Measurements from ENCODE around the gene AUTS2. TPM values are rescaled to one million over a fixed set of nuclear protein-coding genes. Genes with fewer than 3 reads are reported as not detected.

The AUTS2 gene
- polyA plus RNA-seq, 1 donor, result 80.7 TPM

- no peak for DNase-seq (ENCODE audit: low read depth)
These were observed 1022.2 kb downstream of the AUTS2 start for GRCh38 chr7:70620333-70621055.

GRCh38 chr7:70621954-70622600, 1023.8 kb downstream of the AUTS2 start:
- no peak for DNase-seq (ENCODE audit: low read depth)

GRCh38 chr7:70622936-70623335, 1024.7 kb downstream of the AUTS2 start:
- no peak for DNase-seq (ENCODE audit: low read depth)

GRCh38 chr7:70624500-70625103, 1026.3 kb downstream of the AUTS2 start:
- no peak for DNase-seq (ENCODE audit: low read depth)

GRCh38 chr7:70627461-70627860, 1029.2 kb downstream of the AUTS2 start:
- no peak for DNase-seq (ENCODE audit: low read depth)

DNA sequence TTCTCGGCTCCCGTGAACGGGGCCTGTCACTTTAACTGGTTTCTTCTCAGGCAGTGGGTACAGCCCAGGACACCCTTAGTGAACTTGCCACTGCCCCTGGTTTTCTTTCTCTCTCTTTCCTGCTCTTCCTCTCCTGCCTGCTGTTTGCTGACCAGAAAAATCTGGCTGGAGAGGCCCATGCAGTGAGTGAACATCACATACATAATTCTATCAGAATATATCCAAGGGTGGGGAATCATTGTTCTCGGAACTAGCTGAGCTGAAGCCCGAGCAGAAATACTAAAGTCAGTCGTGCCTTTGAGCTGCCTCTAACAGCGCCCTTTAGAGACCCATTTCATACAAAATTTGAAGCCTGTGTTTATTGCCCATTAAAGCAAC, 1032.2 kb downstream of the AUTS2 start:
- no peak for DNase-seq (ENCODE audit: low read depth)

GRCh38 chr7:70630818-70631457, 1032.7 kb downstream of the AUTS2 start:
- no peak for DNase-seq (ENCODE audit: low read depth)

DNA sequence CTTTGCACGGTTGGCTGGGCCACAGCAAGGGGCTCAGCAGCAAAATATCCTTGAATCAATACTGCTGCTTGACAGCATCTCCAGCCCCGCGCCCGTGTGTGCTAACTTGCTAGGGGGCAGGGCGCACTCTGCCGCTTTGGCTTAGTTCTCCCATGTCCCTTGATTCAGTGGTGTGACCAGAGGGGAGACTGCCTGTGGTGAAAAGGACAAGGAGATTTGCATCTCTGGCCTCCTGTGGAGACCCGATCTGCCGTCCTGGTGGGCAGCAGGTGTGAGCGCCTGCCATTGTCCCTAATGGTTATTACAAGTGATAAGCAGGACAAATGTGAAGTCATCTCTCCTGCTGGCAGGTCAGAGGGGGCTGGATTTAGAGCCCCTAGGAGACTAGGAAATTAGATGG, 1033.4 kb downstream of the AUTS2 start:
- no peak for DNase-seq (ENCODE audit: low read depth)

GRCh38 chr7:70632400-70632799, 1034.1 kb downstream of the AUTS2 start:
- DNase-seq (ENCODE audit: low read depth), result no peak

GRCh38 chr7:70634071-70634470, 1035.8 kb downstream of the AUTS2 start:
- DNase-seq (ENCODE audit: low read depth), result no peak

- DNase-seq (ENCODE audit: low read depth), result no peak
These were observed 1036.4 kb downstream of the AUTS2 start for GRCh38 chr7:70634610-70635068.

DNA sequence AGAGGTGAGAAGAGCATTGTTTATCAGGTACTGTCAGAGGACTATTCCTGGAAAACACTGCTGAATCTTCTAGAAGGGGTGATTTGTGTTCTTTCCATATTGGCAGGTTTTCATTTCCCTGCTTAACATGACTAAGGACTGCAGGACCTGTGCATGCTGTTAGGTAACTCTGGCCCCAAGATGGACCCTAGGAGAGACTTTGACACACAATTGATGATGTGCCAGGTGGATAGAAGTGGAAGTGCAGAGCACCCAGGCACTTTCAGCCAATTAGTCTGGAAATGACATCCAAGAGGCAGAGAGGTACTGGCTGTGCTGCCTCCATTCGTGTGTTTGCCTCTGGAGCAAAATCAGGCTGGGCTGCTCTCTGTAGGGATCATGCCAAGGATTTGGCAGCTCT, 1037.4 kb downstream of the AUTS2 start:
- DNase-seq (ENCODE audit: low read depth), result no peak

GRCh38 chr7:70636169-70636568, 1037.9 kb downstream of the AUTS2 start:
- no peak for DNase-seq (ENCODE audit: low read depth)

- no peak for DNase-seq (ENCODE audit: low read depth)
These were observed 1039.5 kb downstream of the AUTS2 start for GRCh38 chr7:70637726-70638125.

- no peak for DNase-seq (ENCODE audit: low read depth)
These were observed 1040.2 kb downstream of the AUTS2 start for GRCh38 chr7:70638158-70639107.

DNA sequence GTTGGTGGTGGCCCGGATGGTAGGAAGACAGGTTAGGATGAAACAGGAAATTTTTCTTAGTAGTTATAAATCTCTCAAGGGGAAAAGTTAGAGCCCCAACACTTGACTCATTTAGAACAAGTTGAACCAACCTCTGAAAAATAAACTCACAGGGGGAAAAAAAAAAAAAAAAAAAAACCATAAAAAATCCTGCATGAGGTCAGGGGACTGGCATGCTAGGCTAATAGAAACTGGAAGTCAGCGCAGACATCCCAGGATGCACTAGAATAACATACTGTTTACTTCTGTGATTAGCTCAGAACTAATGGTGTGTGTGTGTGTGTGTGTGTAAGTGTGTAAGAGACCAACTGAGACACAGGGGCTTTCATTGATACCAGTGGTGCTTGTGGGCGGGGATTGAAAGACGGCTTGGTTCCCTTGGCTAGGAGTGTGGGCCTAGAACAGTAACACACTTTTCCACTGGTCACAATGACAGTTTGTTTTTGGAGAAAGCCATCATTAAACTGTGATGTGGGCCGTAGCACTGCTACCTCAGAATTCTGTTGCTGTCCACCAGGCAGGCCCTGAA, 1042.1 kb downstream of the AUTS2 start:
- no peak for DNase-seq (ENCODE audit: low read depth)

- DNase-seq (ENCODE audit: low read depth), result no peak
These were observed 1043.6 kb downstream of the AUTS2 start for GRCh38 chr7:70641882-70642281.

GRCh38 chr7:70645279-70645678, 1047.0 kb downstream of the AUTS2 start:
- DNase-seq (ENCODE audit: low read depth), result no peak

DNA sequence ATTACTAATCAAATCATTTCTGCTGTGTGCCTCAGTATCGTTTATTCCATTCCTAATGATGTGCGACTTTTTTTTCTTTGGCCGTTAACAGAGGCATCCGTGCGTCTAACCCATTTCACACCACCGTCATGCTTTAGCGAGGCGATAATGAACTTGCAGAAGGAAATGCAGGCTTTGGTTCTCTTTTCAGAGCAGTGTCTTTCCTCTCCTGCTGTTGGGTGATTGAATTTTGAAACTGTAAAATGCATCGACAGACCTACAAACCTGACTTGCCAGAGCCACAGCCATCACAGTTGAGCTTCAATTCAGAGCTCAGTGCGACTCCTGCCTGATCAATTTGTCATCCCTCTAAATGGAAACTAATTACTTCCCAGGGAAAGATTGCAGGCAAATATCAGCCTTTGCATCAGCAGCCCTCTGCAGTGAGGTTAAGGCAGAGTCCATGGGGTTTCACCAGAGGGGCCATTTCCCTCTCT, 1047.6 kb downstream of the AUTS2 start:
- DNase-seq (ENCODE audit: low read depth), result no peak

DNA sequence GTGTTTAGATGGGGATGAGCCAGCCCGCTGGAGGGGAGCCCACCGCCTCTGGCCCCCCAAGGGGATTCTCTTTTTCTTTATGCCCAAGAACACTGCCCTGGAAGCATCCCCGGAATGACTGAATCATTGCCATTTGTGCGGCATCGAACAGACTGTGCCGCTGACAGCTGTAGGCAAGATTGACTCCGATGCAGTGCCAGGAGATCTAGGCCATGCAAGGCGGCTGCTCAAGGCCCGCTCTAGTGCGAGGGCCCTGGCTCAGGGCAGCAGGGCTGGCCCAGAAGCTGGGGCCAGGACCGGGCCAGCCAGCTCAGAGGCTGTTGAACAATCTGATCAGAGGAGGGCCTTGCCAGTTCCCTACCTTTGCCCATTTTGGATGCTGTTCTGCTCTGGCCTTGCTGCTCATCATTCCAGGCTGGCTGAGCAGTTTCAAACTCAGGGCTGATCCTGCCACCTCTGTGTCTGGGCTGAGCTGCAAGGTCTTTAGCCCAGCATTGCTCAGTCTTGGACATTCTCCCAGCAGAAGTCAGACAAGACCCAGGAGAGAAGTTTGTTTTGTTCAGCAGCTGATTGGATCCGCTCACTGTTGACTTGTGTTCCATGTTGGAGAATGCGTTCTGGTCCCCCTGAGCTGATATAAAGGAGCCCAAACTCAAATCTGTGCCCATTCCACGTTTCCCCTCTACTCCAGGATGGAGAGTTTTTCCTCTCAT, 1048.4 kb downstream of the AUTS2 start:
- DNase-seq (ENCODE audit: low read depth), result no peak

Data from forelimb muscle (tissue), 1 donor.